Liver (tissue), 9 donors: Measurements from ENCODE around the gene DNM2. TPM values are rescaled to one million over a fixed set of nuclear protein-coding genes. Genes with fewer than 3 reads are reported as not detected.
A peak's percentile ranks its signal among the peaks of the same experiment; 100 is the strongest.

ENCODE experiments used
- DNase-seq: peaks from one replicate; pipeline ENCODE4 v3.0.0-alpha.2; 2017; ENCODE audit warnings: low spot score
- H3K27ac ChIP-seq, 2 donors: one replicate each; pipeline ENCODE4 v1.7.0; 2013; ENCODE audit warnings: inconsistent platforms in 2 of 2, low read length in 2 of 2, control low read depth in 1 of 2, low read depth in 1 of 2, mild to moderate bottlenecking in 1 of 2
- H3K27me3 ChIP-seq, 4 donors: one replicate each; pipeline versions ENCODE4 v1.6.1 to v1.7.0; 2013; ENCODE audit warnings: low read length in 3 of 4, inconsistent platforms in 1 of 4, mild to moderate bottlenecking in 1 of 4, moderate library complexity in 1 of 4; ENCODE audit not compliant: control insufficient read depth in 4 of 4, insufficient read depth in 4 of 4
- H3K36me3 ChIP-seq, 4 donors: one replicate each; pipeline versions ENCODE4 v1.6.1 to v1.7.0; 2013; ENCODE audit warnings: low read length in 3 of 4, mild to moderate bottlenecking in 3 of 4, low read depth in 1 of 4, moderate library complexity in 1 of 4; ENCODE audit not compliant: control insufficient read depth in 4 of 4, insufficient read depth in 3 of 4
- H3K4me1 ChIP-seq, 4 donors: one replicate each; pipeline versions ENCODE4 v1.6.1 to v1.7.0; 2013; ENCODE audit warnings: low read length in 3 of 4, mild to moderate bottlenecking in 3 of 4, moderate library complexity in 1 of 4; ENCODE audit not compliant: control insufficient read depth in 4 of 4, insufficient read depth in 4 of 4
- H3K4me3 ChIP-seq, 3 donors: one replicate each; pipeline versions ENCODE4 v1.6.1 to v1.7.0; 2013; ENCODE audit warnings: low read length in 3 of 3, control low read depth in 1 of 3, low read depth in 1 of 3, mild to moderate bottlenecking in 1 of 3
- H3K9ac ChIP-seq, 2 donors: one replicate each; pipeline ENCODE4 v1.7.0; 2013; ENCODE audit warnings: low read length in 2 of 2, mild to moderate bottlenecking in 2 of 2, moderate library complexity in 2 of 2, control low read depth in 1 of 2, low read depth in 1 of 2
- H3K9me3 ChIP-seq, 4 donors: one replicate each; pipeline versions ENCODE4 v1.6.1 to v1.7.0; 2013; ENCODE audit warnings: low read length in 3 of 4; ENCODE audit not compliant: control insufficient read depth in 4 of 4
- ATF3 ChIP-seq: IDR thresholded peaks from 2 replicates; pipeline ENCODE4 v1.6.1; 2016; ENCODE audit warnings: antibody characterized with exemption
- EGR1 ChIP-seq, 2 donors: IDR thresholded peaks; 2 replicates each; pipeline ENCODE4 v1.6.1; 2016 to 2018; ENCODE audit warnings: antibody characterized with exemption in 2 of 2, low read depth in 2 of 2
- FOXA1 ChIP-seq: IDR thresholded peaks from 2 replicates; pipeline ENCODE4 v1.6.1; 2016; ENCODE audit warnings: antibody characterized with exemption
- FOXA2 ChIP-seq: IDR thresholded peaks from 2 replicates; pipeline ENCODE4 v1.6.1; 2016; ENCODE audit warnings: antibody characterized with exemption
- GABPA ChIP-seq, 2 donors: IDR thresholded peaks in 1 of 2; conservative IDR thresholded peaks in 1 of 2; 2 replicates each; pipeline ENCODE4 v1.6.1; 2016; ENCODE audit warnings: antibody characterized with exemption in 2 of 2, mild to moderate bottlenecking in 1 of 2, moderate library complexity in 1 of 2
- HNF4A ChIP-seq, 2 donors: conservative IDR thresholded peaks; 2 replicates each; pipeline ENCODE4 v1.6.1; 2016; ENCODE audit warnings: antibody characterized with exemption in 2 of 2, mild to moderate bottlenecking in 2 of 2
- HNF4G ChIP-seq: IDR thresholded peaks from 2 replicates; pipeline ENCODE4 v1.6.1; 2016; ENCODE audit warnings: antibody characterized with exemption
- MAX ChIP-seq: IDR thresholded peaks from 2 replicates; pipeline ENCODE4 v1.6.1; 2016; ENCODE audit warnings: antibody characterized with exemption
- NR2F2 ChIP-seq: IDR thresholded peaks from 2 replicates; pipeline ENCODE4 v1.6.1; 2016; ENCODE audit warnings: antibody characterized with exemption
- RAD21 ChIP-seq, 2 donors: IDR thresholded peaks; 2 replicates each; pipeline ENCODE4 v1.6.1; 2016; ENCODE audit warnings: antibody characterized with exemption in 2 of 2, mild to moderate bottlenecking in 2 of 2
- REST ChIP-seq: IDR thresholded peaks from 2 replicates; pipeline ENCODE4 v1.6.1; 2016; ENCODE audit warnings: antibody characterized with exemption, mild to moderate bottlenecking
- RXRA ChIP-seq, 2 donors: IDR thresholded peaks; 2 replicates each; pipeline ENCODE4 v1.6.1; 2017 to 2018; ENCODE audit warnings: antibody characterized with exemption in 2 of 2, mild to moderate bottlenecking in 1 of 2
- SP1 ChIP-seq: IDR thresholded peaks from 2 replicates; pipeline ENCODE4 v1.6.1; 2018; ENCODE audit warnings: antibody characterized with exemption, mild to moderate bottlenecking
- TAF1 ChIP-seq: conservative IDR thresholded peaks from 2 replicates; pipeline ENCODE4 v1.6.1; 2016; ENCODE audit warnings: antibody characterized with exemption, mild to moderate bottlenecking
- YY1 ChIP-seq: IDR thresholded peaks from 2 replicates; pipeline ENCODE4 v1.6.1; 2016; ENCODE audit warnings: antibody characterized with exemption, mild to moderate bottlenecking
- WGBS: extraction: QIAGEN DNeasy Blood & Tissue Kit; methylation state at CpG from one replicate; pipeline ENCODE4 v1.1.7; 2013; 5-methylcytosine and 5-hydroxymethylcytosine counted together
- polyA plus RNA-seq, 2 donors: library from polyadenylated mRNA; stranded (reverse) in 1 of 2; unstranded in 1 of 2; fragments of 200-250 nt in 1 of 2; fragments of >200 nt in 1 of 2; fragmentation: Nextera tagmentation in 1 of 2; extraction: Ambion mirVana in 1 of 2; gene quantifications; one replicate each; pipeline versions ENCODE4 v1.2.1 to v1.2.3, GENCODE V29; 2013 to 2015
- total RNA-seq, 2 donors: library from RNA; depleted of rRNA; stranded (reverse); fragments of >200 nt; gene quantifications; one replicate each; pipeline ENCODE4 v1.2.3, GENCODE V29; 2014
- TF ChIP-seq, protein P1 (sequence below): fragments of 150-350 bp; IDR thresholded peaks from 2 replicates; pipeline ENCODE4 v1.5.1; 2017; ENCODE audit warnings: improper control_type of control experiment, low read depth, low read length; ENCODE audit not compliant: missing input control
- TF ChIP-seq, protein P2 (sequence below): IDR thresholded peaks from 2 replicates; pipeline ENCODE4 v1.6.1; 2016; ENCODE audit warnings: antibody characterized with exemption
- donor health status: healthy.
- donor health status: healthy.
- donor health status: healthy.
- donor health status: healthy.
- donor health status: healthy.

Gene DNM2
- total and polyA plus RNA-seq, 4 donors = 23.1 to 95.1 (median 59.1) TPM

DNA sequence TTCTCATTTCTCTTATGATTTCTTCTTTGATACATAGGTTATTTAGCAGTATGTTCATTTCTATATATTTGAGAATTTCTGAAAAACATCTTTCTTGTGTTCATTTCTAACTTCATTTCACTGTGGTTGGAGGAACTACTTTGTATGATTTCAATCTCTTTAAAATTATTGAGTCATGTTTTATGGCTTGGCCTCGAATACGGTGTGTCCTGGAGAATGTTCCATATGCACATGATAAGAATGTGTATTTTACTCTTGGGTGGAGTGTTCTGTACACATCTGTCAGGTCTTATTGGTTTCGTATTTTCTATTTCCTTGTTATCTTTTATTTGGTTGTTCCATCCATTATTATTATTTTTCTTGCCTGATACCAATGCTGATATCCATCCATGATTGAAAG is 22.9 kb downstream of the DNM2 start:
- TF ChIP-seq FOXA2 (no peak), MAX (no peak), SP1 (no peak), FOXA1 (no peak), REST (no peak), RAD21 (IDR thresholded peaks at IDR 0.05) (no peak), GABPA (IDR thresholded peaks at IDR 0.05 in 1 of 2, conservative IDR thresholded peaks at IDR 0.05 in 1 of 2) (no peak), NR2F2 (no peak), RXRA (IDR thresholded peaks at IDR 0.05) (no peak), YY1 (no peak), TAF1 (no peak), ATF3 (no peak), HNF4G (no peak), EGR1 (IDR thresholded peaks at IDR 0.05; ENCODE audit: low read depth in 2 of 2) (no peak)
- TF ChIP-seq, protein P1, sequence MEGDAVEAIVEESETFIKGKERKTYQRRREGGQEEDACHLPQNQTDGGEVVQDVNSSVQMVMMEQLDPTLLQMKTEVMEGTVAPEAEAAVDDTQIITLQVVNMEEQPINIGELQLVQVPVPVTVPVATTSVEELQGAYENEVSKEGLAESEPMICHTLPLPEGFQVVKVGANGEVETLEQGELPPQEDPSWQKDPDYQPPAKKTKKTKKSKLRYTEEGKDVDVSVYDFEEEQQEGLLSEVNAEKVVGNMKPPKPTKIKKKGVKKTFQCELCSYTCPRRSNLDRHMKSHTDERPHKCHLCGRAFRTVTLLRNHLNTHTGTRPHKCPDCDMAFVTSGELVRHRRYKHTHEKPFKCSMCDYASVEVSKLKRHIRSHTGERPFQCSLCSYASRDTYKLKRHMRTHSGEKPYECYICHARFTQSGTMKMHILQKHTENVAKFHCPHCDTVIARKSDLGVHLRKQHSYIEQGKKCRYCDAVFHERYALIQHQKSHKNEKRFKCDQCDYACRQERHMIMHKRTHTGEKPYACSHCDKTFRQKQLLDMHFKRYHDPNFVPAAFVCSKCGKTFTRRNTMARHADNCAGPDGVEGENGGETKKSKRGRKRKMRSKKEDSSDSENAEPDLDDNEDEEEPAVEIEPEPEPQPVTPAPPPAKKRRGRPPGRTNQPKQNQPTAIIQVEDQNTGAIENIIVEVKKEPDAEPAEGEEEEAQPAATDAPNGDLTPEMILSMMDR = no peak
- TF ChIP-seq, protein P2, sequence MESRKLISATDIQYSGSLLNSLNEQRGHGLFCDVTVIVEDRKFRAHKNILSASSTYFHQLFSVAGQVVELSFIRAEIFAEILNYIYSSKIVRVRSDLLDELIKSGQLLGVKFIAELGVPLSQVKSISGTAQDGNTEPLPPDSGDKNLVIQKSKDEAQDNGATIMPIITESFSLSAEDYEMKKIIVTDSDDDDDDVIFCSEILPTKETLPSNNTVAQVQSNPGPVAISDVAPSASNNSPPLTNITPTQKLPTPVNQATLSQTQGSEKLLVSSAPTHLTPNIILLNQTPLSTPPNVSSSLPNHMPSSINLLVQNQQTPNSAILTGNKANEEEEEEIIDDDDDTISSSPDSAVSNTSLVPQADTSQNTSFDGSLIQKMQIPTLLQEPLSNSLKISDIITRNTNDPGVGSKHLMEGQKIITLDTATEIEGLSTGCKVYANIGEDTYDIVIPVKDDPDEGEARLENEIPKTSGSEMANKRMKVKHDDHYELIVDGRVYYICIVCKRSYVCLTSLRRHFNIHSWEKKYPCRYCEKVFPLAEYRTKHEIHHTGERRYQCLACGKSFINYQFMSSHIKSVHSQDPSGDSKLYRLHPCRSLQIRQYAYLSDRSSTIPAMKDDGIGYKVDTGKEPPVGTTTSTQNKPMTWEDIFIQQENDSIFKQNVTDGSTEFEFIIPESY = no peak
- Histone ChIP-seq H3K9ac (no peak overlapping the region), H3K27ac (no peak overlapping the region), H3K9me3 (no peaks in the 10 kb centered on the region), H3K4me3 (no peak overlapping the region), H3K4me1 (peaks cover 13 to 38% (median 23%) of the 10 kb centered on the region in 4 donors), H3K27me3 (no peaks in the 10 kb centered on the region), H3K36me3 (peaks cover 0 to 2% (median 0%) of the 10 kb centered on the region in 4 donors)
- 71% methylated on average over 3 of the region's 3 CpGs for WGBS
- no peak for DNase-seq

DNA sequence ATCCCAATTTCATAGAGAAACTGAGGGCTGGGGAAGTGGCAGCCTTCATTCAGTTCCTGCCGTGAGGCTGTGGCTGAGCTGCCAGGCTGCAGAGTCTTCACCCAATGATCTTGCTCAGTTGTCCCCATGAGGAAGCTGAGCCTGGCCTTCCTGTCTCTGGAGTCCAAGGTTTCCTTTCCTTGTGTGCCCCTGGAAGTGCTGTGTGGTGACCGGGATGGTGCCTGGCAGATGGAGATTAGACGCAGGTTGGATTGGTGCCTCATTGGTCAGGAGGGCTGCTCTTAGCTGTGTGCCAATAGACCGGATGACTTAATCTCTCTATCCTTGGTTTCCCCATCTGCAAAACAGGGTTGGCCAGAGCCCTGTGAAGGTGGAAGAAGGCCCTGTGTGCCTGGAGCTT is 24.6 kb downstream of the DNM2 start:
- H3K4me1 ChIP-seq = peaks cover 15 to 41% (median 28%) of the 10 kb centered on the region in 4 donors
- no peak overlapping the region for H3K27ac ChIP-seq
- no peak overlapping the region for H3K9ac ChIP-seq

More for the DNA sequence above, 24.6 kb downstream of the DNM2 start:
- Histone ChIP-seq H3K27me3 (no peaks in the 10 kb centered on the region), H3K4me3 (no peak overlapping the region), H3K36me3 (peaks cover 0 to 2% (median 0%) of the 10 kb centered on the region in 4 donors), H3K9me3 (no peaks in the 10 kb centered on the region)
- TF ChIP-seq NR2F2 = peak; percentile 93
- TF ChIP-seq HNF4A (conservative IDR thresholded peaks at IDR 0.05) = no peak
- WGBS = 74% methylated on average over 4 of the region's 4 CpGs
- DNase-seq = no peak
